Stimulated activated CD8-positive, alpha-beta memory T cell treated with anti-CD3 and anti-CD28 coated beads, Interleukin-7, amount 100 ng/mL, for 1 hour (primary cell): ENCODE data around the gene TSEN2.
"Not testable (repeated sequence)": the region's sequence is repeated elsewhere in the genome, so short reads cannot be mapped to it uniquely, and the experiment has no call there.

Experiments
- DNase-seq, 2 donors: peaks; one replicate each; pipeline ENCODE4 v3.0.0-alpha.2; 2020; ENCODE audit warnings: low read depth in 2 of 2

Gene TSEN2

DNA sequence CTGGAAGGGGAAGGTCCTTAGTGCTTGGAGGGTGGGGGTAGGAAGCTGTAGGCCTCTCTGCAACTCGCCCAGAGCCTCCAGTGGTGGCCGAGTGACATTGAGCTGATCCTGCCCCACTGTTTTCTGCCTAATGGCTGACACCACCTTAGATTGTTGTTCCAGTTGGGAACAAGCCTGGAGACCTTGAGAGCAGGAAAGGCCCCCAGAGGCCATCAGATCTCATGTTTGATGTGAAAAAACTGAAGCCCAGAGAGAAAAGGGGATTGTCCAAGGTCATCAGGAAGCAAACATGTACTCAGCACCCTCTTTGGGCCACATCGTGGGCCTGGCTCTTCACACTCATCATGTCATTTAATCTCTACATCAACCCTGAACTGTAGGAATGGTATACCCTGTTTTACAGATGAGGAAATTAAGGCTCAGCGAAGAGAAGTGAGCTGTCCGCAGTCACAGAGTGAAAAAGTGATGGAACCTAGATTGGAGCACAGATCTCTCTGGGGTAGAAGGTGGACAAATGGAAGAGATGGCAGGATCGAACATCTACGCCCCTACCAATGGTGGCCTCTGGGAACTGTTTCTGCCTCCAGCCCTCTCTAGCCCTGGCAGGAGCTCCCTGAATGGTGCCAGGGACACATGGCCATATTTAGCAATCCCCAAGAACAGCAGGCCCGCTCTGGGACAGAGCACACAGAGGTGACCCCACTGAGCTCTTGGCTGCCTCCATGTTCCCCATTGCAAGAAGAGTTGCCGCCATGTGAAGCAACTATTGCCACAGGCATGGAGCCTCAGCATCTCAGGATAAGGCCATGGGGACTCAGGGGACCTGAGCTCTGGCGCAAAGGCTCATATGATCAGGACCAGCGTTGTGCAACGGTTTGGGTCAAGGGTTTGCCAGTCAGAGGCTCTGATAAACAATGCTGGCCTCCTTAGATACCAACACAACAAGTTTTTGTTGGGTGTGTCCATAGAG is 31.6 kb upstream of the TSEN2 start:
- no peak for DNase-seq

DNA sequence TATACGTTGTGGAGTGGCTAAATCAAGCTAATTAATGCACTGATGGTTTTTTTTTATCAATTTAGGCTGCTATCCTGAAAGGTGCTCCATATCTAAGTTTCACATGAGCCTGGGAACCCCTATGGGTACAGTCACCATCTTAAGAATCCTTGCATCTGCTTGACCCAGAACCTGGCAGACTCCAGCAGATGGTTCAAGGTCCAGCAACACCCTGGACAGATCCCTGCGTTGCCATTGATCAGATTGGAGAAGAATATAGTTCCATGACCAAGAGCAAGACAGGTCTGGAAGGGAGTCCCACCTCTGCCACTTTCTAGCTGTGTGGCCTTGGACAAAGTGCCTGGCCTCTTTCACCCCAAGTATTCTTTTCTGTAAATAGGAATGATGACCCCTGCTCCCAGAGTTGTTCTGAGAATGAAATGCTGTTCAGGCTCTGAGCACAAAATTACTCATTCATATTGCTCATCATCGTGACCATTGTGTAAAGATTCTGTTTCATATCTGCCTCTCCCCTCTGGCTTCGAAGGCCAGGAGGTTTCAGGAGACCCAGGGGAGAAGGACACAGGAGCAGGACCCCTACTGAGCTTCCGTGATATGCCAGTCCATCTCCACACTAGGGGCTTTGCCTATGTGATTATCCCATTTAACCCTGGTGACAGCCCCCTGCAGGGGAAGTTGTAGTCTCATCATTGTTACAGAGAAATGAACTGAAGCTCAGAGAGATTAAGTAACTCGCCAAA is 30.0 kb upstream of the TSEN2 start:
- no peak for DNase-seq

DNA sequence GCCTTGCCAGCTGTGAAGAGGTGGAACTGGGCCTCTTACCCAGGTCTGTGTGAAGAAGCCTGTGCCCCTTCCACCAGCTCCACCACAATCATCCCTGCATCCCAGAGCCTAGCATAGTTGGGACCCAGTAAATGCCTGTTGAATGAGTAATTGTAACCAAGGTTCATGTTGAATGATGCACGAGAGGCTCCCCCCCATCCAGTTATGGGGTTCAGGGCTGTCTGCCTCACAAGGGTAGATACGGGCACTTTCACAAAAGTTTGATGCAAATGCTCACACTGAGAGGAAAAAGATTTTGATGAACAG is 29.5 kb upstream of the TSEN2 start:
- DNase-seq = no peak

DNA sequence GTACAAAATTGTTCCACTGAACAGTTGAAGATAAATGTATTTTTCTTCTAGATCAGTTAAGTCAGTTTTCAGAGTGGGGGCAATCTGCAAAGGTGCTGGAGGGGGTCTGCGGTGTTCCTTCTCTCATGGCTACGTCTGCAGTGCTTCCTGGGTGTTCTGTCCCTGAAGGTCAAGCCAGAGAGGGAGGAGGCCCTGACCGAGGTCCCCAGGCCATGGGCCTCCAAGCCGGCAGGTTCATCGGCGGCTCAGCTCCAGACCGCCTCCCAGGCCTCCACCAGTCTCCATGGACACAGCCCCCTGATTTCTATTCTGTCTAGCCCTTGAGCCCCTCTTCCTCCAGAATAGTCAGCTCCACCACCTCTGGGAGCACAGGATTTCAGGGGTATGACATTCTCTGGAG is 28.5 kb upstream of the TSEN2 start:
- DNase-seq = no peak

DNA sequence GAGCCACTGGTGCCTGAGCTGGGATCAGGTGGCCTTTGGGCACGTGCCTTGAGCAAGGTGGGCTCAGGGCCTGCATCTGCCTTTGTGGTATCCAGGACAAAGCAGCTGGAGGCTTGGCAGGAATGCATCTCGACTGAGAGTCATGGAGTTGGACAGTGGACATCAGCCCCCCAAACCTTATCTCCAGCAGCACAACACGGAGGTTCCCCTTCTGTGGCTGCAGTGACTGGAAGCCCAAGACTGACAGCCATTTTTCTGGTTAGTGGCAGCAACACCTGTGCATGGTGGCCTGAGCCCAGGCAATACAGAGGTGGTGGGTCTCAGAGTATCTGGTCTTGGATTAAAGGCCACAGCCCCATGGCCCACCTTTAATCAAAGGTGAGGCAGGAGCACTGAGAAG is 27.8 kb upstream of the TSEN2 start:
- DNase-seq = no peak

DNA sequence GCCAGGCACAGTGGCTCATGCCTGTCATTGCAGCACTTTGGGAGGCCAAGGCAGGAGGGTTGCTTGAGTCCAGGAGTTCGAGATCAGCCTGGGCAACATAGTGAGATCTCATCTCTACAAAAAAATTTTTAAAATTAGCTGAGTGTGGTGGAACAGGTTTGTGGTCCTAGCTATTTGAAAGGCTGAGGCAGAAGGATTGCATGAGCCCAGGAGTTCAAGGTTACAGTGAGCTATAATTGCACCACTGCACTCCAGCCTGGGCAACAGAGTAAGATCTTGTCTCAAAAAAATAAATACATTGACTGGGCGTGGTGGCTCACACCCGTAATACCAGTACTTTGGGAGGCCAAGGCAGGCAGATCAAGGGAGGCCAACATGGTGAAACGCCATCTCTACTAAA is 26.9 kb upstream of the TSEN2 start:
- not testable (repeated sequence) for DNase-seq

DNA sequence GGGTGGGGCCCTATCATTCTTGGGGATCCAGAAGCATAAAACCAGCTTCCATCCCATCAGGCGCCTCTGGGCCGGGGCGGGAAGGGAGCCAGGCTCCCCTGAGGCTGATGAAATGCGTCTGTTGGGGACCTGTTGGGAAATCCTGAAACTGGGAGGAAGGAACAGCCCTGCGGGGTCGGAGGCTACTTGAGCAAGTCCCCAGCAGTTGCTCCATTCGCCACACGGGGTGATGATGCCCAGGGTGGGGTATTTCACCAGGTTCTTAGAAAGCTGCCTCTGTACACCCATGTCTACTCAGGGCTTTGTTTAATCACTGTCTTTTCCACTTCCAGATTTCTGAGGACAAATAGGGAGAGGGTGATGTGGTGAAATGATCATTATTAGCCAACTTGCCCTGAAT is 25.4 kb upstream of the TSEN2 start:
- DNase-seq = no peak

DNA sequence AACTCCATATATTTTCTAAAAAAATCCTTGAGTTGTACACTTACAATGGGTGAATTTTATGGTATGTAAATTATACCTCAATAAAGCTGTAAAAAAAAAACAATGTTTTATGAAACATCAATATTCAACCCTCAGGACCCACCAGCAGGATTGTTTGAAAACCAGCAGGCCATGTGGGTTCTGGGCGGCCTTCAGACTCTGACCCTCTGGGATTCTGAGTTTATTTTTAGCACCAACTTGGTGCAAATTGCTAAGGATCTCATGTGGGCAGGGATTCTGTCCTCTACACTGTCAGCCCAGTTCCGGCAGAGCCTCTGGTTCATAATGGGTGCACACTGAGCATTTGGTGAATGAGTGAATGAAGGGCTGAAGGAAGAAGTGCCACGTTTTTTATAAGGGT is 24.2 kb upstream of the TSEN2 start:
- no peak for DNase-seq

DNA sequence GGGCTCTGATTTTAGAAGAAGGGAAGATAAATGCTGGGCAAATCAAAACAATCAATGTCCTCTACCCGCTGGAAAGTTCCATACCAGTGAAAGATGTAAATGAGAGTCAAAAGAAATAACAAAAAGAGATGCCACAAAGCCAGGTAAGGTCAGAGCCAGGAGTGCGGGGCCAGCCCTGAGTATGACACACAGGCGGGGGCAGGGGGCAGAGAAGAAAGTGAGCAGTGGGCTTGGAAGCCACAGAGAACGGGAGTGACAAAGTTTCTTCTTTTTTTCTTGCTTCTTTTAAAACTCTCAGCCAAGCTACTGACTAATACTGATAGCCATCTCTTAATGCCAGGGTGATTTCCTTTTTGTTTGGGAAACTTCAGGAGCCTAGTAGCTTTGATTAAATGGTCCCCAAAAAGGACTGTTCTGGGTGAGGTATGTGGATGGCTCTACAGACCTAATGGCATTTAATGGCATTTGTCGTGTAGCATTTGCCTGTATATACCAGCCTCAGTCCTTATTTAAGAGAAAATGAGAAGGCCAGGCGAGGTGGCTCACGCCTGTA is 23.1 kb upstream of the TSEN2 start:
- DNase-seq = no peak

DNA sequence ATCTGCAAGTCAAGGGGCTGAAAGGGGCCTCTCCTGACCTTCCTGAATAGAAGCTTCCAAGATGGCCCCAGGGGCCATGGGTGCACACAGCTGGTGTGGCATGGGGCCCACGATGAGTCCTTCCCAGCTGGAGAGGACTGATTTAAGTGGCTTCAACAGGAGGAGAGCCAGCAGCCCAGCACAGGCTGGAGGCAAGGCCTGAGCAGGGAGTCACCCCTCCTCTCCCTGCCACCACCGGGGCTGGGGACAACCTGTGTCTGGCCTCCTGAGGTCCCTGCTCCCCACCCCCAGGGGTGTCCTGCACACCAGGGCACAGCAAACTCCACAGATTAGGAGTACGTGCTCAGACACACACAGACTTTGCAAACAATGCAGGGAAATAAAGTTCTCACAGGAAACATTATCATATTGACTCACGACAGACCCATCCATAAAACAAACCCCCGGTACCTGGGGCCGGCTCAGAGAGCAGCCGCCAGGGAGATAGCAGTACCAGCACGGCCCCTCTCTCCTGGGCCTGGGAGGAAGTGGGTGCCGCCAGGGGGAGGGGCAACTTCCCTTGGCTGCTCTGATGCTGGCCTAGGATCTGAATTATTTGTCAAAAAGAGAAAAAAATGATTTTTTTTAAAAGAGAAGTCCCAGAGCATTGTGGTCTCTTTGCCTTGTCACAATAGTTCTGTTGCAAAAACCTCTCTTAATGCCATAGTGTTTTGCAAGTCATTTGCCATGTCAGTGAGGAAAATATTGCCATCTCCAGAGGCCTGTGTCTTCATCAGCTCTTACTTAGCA is 21.9 kb upstream of the TSEN2 start:
- no peak for DNase-seq

DNA sequence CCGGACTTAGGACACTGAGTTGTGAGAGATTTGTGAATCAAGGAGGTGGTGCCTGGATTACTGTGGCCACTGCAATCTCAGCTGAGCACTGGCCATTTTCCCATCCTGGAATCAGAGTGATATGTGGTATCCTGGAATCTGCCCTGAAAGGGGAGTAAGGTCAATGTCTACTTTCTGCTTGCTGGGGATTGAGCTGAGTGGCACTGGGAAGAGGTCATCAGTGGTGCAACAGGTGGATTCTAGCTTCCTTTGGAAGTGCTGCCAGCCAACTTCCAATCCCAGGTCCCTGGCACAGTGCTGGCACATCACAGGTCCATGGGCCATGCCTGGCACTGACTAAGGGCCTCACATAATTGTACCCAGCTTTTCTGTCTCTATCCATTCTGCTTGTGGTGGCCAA is 20.6 kb upstream of the TSEN2 start:
- DNase-seq = no peak

DNA sequence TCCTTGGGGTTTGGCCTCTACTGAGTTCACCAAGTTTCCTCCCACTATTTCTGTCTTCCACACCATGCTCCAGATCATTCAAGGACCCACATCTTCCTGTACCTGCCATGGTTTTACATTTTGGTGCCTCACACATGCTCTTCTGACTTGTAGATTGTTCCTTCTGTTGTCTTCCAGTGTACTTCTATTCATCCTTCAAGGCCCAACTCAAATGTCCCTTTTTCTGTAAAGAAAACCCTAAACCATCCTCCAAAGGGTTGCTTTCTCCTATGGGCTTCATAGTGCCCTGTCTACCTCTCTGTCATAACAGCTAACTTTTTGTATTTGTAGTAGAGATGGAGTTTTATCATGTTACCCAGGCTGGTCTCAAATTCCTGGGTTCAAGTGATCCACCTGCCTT is 20.1 kb upstream of the TSEN2 start:
- no peak for DNase-seq

DNA sequence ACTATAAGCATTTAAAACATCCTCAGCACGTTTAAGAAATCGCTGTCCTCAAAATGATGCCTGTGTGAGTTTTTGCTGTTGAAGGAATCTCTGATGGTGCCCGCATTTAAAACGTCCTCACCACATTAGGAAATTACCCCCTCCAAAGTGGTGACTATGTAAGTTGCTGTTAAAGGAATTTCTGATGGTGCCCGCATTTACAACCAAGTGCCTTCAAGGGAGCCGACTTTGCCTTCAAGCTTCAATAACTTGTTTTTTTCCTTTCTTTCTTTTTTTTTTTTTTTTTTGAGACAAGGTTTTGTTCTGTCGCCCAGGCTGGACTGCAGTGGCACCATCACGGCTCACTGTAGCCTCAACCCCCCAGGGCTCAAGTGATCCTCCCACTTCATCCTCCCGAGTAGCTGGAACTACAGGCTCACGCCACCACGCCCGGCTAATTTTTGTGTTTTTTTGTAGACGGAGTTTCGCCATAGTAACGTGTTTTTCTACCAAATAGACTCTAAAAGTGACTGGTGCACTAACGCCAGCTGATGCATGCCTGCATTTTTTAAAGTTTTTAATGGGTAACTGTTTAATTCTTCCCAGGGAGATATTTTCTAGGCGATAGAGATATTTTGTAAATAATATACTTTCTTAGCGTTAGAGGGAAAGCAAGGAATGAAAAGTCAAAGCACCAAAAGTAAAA is 19.0 kb upstream of the TSEN2 start:
- no peak for DNase-seq

DNA sequence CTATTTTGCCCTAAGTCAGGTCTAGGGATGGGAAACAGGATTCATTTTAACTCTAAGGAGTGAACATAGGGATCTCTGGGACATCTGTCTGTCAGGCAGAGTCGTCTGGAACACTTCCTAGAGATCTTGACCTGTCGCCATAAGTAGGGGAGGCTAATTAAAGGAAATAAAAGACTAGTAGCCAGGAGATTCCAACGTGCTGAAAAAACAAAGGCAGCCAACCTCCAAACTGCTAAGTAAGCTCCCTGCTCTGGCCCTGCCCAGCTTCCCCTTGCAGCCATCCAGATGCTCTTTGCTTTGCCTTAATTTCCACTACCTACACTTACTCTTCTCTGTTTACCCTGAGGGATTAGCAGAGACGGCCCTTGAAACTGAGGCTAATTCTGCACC is 18.4 kb upstream of the TSEN2 start:
- no peak for DNase-seq

DNA sequence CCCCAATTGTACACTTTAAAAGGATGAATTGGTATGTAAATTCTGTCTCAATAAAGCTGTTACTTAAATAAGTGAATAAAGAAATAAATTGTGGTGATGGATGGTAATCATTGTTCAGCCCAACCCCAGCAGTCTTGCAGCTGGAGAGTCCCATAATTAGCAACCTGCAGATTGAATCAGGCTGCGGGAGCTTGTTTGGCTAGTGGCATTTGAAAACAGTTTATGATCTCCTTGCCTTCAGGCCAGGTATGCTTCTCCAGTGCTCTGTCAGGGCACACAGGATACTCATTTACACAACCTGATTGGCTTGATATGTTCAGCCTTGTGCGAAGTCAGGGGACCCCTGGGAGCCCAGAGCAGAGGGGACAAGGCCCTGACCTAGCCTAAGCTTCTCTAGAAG is 16.5 kb upstream of the TSEN2 start:
- no peak for DNase-seq

DNA sequence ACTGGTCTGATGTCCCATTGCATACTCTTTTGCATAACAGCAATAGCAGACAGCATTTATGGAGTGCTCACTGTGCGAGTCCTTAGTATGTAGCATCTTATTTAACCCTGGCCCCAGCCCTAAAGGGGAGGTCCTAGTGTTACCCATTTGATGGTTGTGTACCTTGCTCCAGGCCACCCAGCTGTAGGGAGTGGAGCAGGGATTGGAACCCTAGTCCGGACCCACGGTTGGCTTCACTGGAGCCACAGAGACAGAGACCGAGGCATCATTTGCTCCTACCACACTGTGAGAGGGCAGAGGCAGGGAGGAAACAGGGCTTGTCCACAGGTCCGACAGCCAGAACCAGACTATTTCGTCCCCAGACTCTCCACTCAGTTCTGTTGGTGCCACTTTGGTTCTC is 16.0 kb upstream of the TSEN2 start:
- no peak for DNase-seq

DNA sequence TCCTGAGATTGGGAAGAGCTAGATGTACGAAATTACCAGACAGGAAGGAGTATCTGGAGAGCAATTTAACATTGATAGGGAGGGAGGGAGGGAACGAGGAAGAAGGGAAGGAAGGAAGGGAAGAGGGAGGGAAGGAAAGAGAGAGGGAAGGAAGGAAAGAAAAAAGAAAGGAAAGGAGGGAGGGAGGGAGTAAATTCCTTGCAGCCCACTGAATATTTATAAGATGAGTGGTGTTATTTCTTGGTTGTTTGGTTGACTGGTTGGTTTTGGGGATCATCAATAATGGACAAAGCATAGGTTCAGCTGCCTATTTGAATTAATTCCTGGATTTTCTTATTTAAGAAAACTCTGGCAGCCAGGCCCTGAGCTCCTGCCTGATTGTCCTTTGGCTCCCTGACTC is 15.5 kb upstream of the TSEN2 start:
- DNase-seq = no peak

DNA sequence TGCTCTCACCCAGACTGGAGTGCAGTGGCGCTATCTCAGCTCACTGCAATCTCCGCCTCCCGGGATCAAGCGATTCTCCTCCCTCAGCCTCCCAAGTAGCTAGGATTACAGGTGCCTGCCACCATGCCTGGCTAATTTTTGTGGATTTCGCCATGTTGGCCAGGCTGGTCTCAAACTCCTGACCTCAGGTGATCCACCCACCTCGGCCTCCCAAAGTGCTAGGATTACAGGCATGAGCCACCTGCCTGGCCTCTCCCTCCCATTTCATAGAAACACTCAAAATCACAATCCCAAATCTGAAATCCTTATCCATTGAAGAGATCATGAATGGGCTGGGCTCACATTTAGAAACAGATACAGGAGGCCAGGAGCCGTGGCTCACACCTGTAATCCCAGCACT is 15.1 kb upstream of the TSEN2 start:
- not testable (repeated sequence) for DNase-seq

DNA sequence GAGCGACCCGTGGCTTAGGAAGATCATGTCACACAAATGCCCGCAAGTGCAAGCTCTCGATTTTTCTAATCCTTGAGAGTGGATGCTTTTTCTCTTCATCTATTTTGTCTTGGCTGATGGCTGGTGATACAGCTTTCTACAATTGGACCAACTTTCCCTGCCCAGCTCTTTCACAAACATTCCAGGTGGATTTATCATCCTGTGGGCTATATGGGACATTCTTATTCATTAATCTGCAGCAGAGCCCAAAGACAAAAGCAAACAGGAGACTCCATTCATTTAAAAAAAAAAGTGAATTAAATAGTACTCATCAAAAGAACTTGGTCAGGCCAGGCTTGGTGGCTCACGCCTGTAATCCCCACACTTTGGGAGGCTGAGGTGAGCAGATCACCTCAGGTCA is 14.2 kb upstream of the TSEN2 start:
- DNase-seq = no peak

DNA sequence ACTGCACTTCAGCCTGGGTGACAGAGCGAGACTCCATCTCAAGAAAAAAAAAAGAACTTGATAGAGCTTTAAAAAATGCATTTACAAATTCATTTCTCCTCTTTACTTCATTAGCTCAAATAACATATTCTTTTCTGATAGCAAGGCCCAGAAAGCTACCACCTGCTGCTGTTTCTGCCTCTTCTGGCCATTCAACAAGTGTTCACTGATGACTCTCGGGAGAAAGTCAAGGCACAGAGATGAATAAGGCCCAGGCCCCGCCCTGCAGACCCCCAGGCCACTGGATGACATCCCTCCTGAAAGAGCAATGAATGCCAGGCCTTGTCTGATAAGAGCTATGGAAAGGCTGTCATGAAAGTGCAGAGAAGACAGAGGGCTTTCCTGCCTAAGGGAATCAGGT is 13.6 kb upstream of the TSEN2 start:
- DNase-seq = no peak

DNA sequence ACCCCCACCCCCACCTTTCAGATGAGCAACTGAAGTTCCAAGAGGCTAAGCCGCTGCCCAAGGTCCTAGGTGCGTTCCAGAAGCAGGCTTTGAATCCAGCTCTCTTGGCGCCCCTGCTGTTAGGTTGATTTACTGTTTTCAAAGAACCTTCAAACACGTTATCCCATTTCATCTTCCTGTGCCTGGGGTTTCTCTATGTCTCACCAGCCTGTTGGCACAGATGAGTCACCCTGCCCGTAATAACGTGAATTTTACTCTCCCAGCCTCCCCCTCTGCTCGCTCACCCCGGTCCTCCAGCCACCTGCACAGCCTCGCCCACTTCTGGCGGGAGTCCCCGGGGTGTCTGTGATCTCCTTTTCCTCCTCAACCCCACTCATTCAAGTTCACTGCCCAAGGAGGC is 13.0 kb upstream of the TSEN2 start:
- no peak for DNase-seq
